ENCODE data around the gene PRR23E. TPM values are rescaled to one million over a fixed set of nuclear protein-coding genes. Genes with fewer than 3 reads are reported as not detected.

Gene PRR23E
- polyA plus RNA-seq, 1 of the 3 experiments (the other 2 are of a cell fraction): not detected

DNA sequence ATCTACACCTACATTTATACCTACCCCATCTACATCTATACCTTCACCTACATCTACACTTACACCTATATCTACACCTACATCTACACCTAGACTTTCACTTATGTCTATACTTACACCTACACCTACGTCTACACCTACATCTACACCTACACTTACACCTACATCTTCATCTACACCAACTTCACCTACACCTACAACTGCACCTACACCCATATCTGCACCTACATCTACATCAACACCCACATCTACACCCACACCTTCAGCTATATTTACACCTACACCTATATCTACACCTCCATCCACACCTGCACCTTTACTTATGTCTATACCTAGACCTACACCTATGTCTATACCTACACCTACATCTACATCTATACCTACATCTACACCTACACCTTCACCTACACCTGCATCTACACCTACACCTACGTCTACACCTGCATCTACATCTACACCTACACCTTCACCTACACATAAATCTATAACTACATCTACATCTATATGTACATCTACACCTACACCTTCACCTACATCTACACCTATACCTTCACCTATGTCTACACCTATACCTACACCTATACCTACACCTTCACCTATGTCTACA lies 30.9 kb upstream of the PRR23E start:
- no peak overlapping the region for H3K27ac ChIP-seq (ENCODE audit: low read depth in 2 of 2, low read length in 1 of 2)
- no peaks in the 10 kb centered on the region for H3K27me3 ChIP-seq (ENCODE audit: insufficient read depth)
- WGBS (ENCODE audit: low lambda C conversion rate): 49% methylated on average over 2 of the region's 2 CpGs
- no peaks in the 10 kb centered on the region for H3K9me3 ChIP-seq
- no peak overlapping the region for H3K4me2 ChIP-seq
- CTCF ChIA-PET: interaction anchor here (1.2 to 5.6 kb wide), 3 partner anchors 10 to 386 kb away, joined by 3 to 30 read pairs (median 7); no protein-coding TSS in a partner anchor
- H3K4me3 ChIP-seq (ENCODE audit: low read depth in 2 of 2, low read length in 1 of 2): no peak overlapping the region
- no peaks in the 10 kb centered on the region for H3F3A ChIP-seq (replicated peaks; ENCODE audit: insufficient read depth)
- no peaks in the 10 kb centered on the region for H3K9me2 ChIP-seq
- H3K4me1 ChIP-seq (ENCODE audit: control insufficient read depth in 1 of 2, insufficient read depth in 2 of 2, low read depth in 1 of 2, low read length in 1 of 2): peaks cover 0 to 20% of the 10 kb centered on the region in 2 experiments; a peak in 1 of 4 replicates
- H3K9ac ChIP-seq: no peak overlapping the region
- no peak overlapping the region for H2AFZ ChIP-seq (ENCODE audit: low read depth)
- POLR2A ChIA-PET: no interaction called here
- no peaks in the 10 kb centered on the region for H3K79me2 ChIP-seq (ENCODE audit: insufficient read depth)
- H3K36me3 ChIP-seq (replicated peaks in 1 of 2; ENCODE audit: control insufficient read depth in 1 of 2, insufficient read depth in 2 of 2, low read length in 1 of 2): no peaks in the 10 kb centered on the region
- H4K20me1 ChIP-seq (ENCODE audit: insufficient read depth): no peaks in the 10 kb centered on the region
- TF ChIP-seq RXRA (IDR thresholded peaks at IDR 0.05; ENCODE audit: borderline replicate concordance, low read depth) (no peak), MEF2A (IDR thresholded peaks at IDR 0.05; ENCODE audit: borderline replicate concordance, low read depth) (no peak), POLR2AphosphoS5 (IDR thresholded peaks at IDR 0.05; ENCODE audit: low read depth, low read length) (no peak)
- TF ChIP-seq, protein P1, sequence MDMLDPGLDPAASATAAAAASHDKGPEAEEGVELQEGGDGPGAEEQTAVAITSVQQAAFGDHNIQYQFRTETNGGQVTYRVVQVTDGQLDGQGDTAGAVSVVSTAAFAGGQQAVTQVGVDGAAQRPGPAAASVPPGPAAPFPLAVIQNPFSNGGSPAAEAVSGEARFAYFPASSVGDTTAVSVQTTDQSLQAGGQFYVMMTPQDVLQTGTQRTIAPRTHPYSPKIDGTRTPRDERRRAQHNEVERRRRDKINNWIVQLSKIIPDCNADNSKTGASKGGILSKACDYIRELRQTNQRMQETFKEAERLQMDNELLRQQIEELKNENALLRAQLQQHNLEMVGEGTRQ (IDR thresholded peaks at IDR 0.05; ENCODE audit: borderline replicate concordance, low read depth, low read length): no peak
- TF ChIP-seq, protein P2, sequence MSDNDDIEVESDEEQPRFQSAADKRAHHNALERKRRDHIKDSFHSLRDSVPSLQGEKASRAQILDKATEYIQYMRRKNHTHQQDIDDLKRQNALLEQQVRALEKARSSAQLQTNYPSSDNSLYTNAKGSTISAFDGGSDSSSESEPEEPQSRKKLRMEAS (IDR thresholded peaks at IDR 0.05; ENCODE audit: low read depth): no peak
- DNase-seq: no peak

DNA sequence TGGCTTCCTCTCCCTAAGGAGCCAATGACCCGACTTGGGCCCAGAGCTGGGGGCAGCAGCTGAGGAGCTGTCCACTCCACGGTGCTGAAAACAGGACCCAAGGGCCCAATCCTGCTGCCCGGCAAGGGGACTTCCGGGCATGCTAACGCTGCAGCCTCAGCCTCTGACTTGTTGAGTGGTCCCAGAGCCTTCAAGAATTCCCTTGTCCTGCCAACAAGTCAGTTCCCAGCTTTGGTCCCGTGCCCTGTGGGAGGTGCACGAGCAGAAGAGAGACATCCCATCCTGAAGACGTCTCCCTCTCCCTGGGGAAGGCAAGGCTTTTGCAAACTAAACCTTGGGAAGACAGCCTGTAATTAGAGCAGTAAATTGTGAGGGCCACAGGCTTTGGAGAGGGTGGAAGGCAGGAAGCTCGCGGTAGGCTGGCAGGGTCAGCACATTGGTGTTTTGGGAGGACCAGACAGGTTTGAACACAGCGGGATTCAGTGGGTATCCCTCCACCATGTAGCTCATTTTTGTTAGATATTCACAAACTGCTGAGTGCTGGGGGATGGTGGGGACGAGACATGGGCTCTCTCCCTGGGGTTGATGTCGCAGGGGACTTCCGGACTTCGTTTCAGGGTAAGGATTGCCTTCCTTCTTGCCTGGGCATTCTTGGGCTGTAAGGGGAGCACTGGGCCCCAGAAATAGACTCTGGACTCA lies 29.8 kb upstream of the PRR23E start:
- Histone ChIP-seq H3K9me3 (no peaks in the 10 kb centered on the region), H3K27ac (ENCODE audit: low read depth in 2 of 2, low read length in 1 of 2) (no peak overlapping the region), H3K4me3 (ENCODE audit: low read depth in 2 of 2, low read length in 1 of 2) (no peak overlapping the region), H3K4me2 (no peak overlapping the region), H3K9ac (no peak overlapping the region), H3F3A (replicated peaks; ENCODE audit: insufficient read depth) (no peaks in the 10 kb centered on the region), H2AFZ (ENCODE audit: low read depth) (no peak overlapping the region), H3K27me3 (ENCODE audit: insufficient read depth) (no peaks in the 10 kb centered on the region), H3K4me1 (ENCODE audit: control insufficient read depth in 1 of 2, insufficient read depth in 2 of 2, low read depth in 1 of 2, low read length in 1 of 2) (peaks cover 0 to 15% of the 10 kb centered on the region in 2 experiments; a peak in 1 of 4 replicates), H3K36me3 (replicated peaks in 1 of 2; ENCODE audit: control insufficient read depth in 1 of 2, insufficient read depth in 2 of 2, low read length in 1 of 2) (no peaks in the 10 kb centered on the region), H4K20me1 (ENCODE audit: insufficient read depth) (no peaks in the 10 kb centered on the region), H3K79me2 (ENCODE audit: insufficient read depth) (no peaks in the 10 kb centered on the region), H3K9me2 (no peaks in the 10 kb centered on the region)
- WGBS (ENCODE audit: low lambda C conversion rate): 67% methylated on average over 15 of the region's 15 CpGs
- ChIA-PET CTCF (interaction anchor here (1.0 to 5.6 kb wide), 4 partner anchors 9 to 385 kb away, joined by 3 to 30 read pairs (median 5); no protein-coding TSS in a partner anchor), POLR2A (no interaction called here)
- no peak for DNase-seq
- TF ChIP-seq, protein P1 (IDR thresholded peaks at IDR 0.05; ENCODE audit: borderline replicate concordance, low read depth, low read length): no peak
- TF ChIP-seq, protein P3, sequence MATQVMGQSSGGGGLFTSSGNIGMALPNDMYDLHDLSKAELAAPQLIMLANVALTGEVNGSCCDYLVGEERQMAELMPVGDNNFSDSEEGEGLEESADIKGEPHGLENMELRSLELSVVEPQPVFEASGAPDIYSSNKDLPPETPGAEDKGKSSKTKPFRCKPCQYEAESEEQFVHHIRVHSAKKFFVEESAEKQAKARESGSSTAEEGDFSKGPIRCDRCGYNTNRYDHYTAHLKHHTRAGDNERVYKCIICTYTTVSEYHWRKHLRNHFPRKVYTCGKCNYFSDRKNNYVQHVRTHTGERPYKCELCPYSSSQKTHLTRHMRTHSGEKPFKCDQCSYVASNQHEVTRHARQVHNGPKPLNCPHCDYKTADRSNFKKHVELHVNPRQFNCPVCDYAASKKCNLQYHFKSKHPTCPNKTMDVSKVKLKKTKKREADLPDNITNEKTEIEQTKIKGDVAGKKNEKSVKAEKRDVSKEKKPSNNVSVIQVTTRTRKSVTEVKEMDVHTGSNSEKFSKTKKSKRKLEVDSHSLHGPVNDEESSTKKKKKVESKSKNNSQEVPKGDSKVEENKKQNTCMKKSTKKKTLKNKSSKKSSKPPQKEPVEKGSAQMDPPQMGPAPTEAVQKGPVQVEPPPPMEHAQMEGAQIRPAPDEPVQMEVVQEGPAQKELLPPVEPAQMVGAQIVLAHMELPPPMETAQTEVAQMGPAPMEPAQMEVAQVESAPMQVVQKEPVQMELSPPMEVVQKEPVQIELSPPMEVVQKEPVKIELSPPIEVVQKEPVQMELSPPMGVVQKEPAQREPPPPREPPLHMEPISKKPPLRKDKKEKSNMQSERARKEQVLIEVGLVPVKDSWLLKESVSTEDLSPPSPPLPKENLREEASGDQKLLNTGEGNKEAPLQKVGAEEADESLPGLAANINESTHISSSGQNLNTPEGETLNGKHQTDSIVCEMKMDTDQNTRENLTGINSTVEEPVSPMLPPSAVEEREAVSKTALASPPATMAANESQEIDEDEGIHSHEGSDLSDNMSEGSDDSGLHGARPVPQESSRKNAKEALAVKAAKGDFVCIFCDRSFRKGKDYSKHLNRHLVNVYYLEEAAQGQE (IDR thresholded peaks at IDR 0.05; ENCODE audit: low read depth, low read length): peak; percentile 95

All from SK-N-SH (cell line).